IMR-90 (cell line): ENCODE data around the gene CCDC63. TPM values are rescaled to one million over a fixed set of nuclear protein-coding genes. Genes with fewer than 3 reads are reported as not detected.

Experiments
- ATAC-seq: fragments of 200-7000 bp; cut with Tn5 transposase; 2 replicates; pipeline ENCODE4 v1.9.1; 2020; ENCODE audit warnings: low read depth, mild to moderate bottlenecking, moderate library complexity
- BruUV-seq: library from RNA; stranded (reverse); fragments of 400-500 nt; replicated peaks from 2 replicates; lab custom pipeline; 2021; lab: Mats Ljungman, UMichigan
- CTCF ChIA-PET: fragments of 300-600 bp; formaldehyde crosslinking; extraction: SDS; loops from one replicate; lab custom pipeline; 2021; ENCODE audit warnings: antibody characterized with exemption; lab: Yijun Ruan, JAX
- POLR2A ChIA-PET: fragments of 300-600 bp; sonication (Branson Sonifier 250); formaldehyde crosslinking; loops from one replicate; lab custom pipeline; 2022; ENCODE audit warnings: antibody characterized with exemption; ENCODE audit not compliant: unreplicated experiment; lab: Charles Lee
- DNase-seq: peaks from one replicate; pipeline ENCODE4 v3.0.0; 2013
- H2AFZ ChIP-seq: replicated peaks from 2 replicates; pipeline ENCODE3; 2013; ENCODE audit warnings: low read length, mild to moderate bottlenecking; ENCODE audit not compliant: poor library complexity
- H2AK5ac ChIP-seq: 2 replicates; pipeline ENCODE4 v1.6.1; 2013; ENCODE audit warnings: low read depth, low read length, inconsistent platforms
- H2AK9ac ChIP-seq: replicated peaks from 2 replicates; pipeline ENCODE3; 2013; ENCODE audit warnings: mild to moderate bottlenecking, low read depth, low read length, moderate library complexity; ENCODE audit not compliant: poor library complexity
- H2BK120ac ChIP-seq: 2 replicates; pipeline ENCODE4 v1.6.1; 2013; ENCODE audit warnings: low read depth, low read length, inconsistent platforms
- H2BK15ac ChIP-seq: 3 replicates; pipeline ENCODE4 v1.6.1; 2013; ENCODE audit warnings: low read depth, low read length, inconsistent platforms
- H2BK20ac ChIP-seq: 2 replicates; pipeline ENCODE4 v1.6.1; 2013; ENCODE audit warnings: low read depth, mild to moderate bottlenecking, inconsistent platforms, low read length, moderate library complexity
- H2BK5ac ChIP-seq: 2 replicates; pipeline ENCODE4 v1.6.1; 2013; ENCODE audit warnings: mild to moderate bottlenecking, low read depth, low read length, inconsistent platforms; ENCODE audit not compliant: poor library complexity, severe bottlenecking
- H3K14ac ChIP-seq: replicated peaks from 2 replicates; pipeline ENCODE4 v1.6.1; 2013; ENCODE audit warnings: low read depth, low read length, inconsistent platforms
- H3K18ac ChIP-seq: 2 replicates; pipeline ENCODE4 v1.6.1; 2013; ENCODE audit warnings: low read depth, low read length, control low read depth
- H3K23ac ChIP-seq: 2 replicates; pipeline ENCODE4 v1.6.1; 2013; ENCODE audit warnings: low read depth, low read length, inconsistent platforms
- H3K27ac ChIP-seq: 2 replicates; pipeline ENCODE4 v1.5.1; 2013; ENCODE audit warnings: mild to moderate bottlenecking, control low read depth, low read length; ENCODE audit not compliant: insufficient read depth
- H3K27me3 ChIP-seq: 2 replicates; pipeline ENCODE4 v1.6.1; 2013; ENCODE audit warnings: low read length; ENCODE audit not compliant: control insufficient read depth, insufficient read depth
- H3K36me3 ChIP-seq: 2 replicates; pipeline ENCODE4 v1.6.1; 2013; ENCODE audit warnings: low read length, mixed read lengths; ENCODE audit not compliant: control insufficient read depth, insufficient read depth
- H3K4ac ChIP-seq: 2 replicates; pipeline ENCODE4 v1.6.1; 2013; ENCODE audit warnings: low read depth, low read length, inconsistent platforms
- H3K4me1 ChIP-seq: 2 replicates; pipeline ENCODE4 v1.6.1; 2013; ENCODE audit warnings: low read length, mixed read lengths; ENCODE audit not compliant: control insufficient read depth, insufficient read depth
- H3K4me2 ChIP-seq: 2 replicates; pipeline ENCODE4 v1.6.1; 2013; ENCODE audit warnings: low read depth, mild to moderate bottlenecking, control low read depth, low read length, moderate library complexity
- H3K4me3 ChIP-seq: 2 replicates; pipeline ENCODE4 v1.5.1; 2013; ENCODE audit warnings: low read depth, mild to moderate bottlenecking, control low read depth, low read length, moderate library complexity; ENCODE audit not compliant: insufficient read depth
- H3K56ac ChIP-seq: 2 replicates; pipeline ENCODE4 v1.6.1; 2013; ENCODE audit warnings: low read length, inconsistent platforms; ENCODE audit not compliant: insufficient read depth; ENCODE audit errors: extremely low read depth
- H3K79me1 ChIP-seq, 2 experiments: 2 replicates each; pipeline ENCODE4 v1.6.1; 2013; ENCODE audit warnings: low read length in 2 of 2, inconsistent platforms in 1 of 2, low read depth in 1 of 2
- H3K9ac ChIP-seq: 2 replicates; pipeline ENCODE4 v1.6.1; 2013; ENCODE audit warnings: low read depth, low read length, control low read depth
- H3K9me1 ChIP-seq: 2 replicates; pipeline ENCODE4 v1.6.1; 2013; ENCODE audit warnings: low read length, inconsistent platforms; ENCODE audit not compliant: insufficient read depth
- H3K9me3 ChIP-seq: 2 replicates; pipeline ENCODE4 v1.6.1; 2013; ENCODE audit warnings: low read length; ENCODE audit not compliant: control insufficient read depth, insufficient read depth
- H4K20me1 ChIP-seq: 2 replicates; pipeline ENCODE4 v1.6.1; 2013; ENCODE audit warnings: low read length, inconsistent platforms; ENCODE audit not compliant: insufficient read depth
- H4K5ac ChIP-seq: 2 replicates; pipeline ENCODE4 v1.6.1; 2013; ENCODE audit warnings: mild to moderate bottlenecking, low read depth, low read length, control low read depth
- H4K8ac ChIP-seq, 2 experiments: 2 replicates each; pipeline ENCODE4 v1.6.1; 2013; ENCODE audit warnings: low read depth in 2 of 2, low read length in 2 of 2, control low read depth in 1 of 2, inconsistent platforms in 1 of 2
- H4K91ac ChIP-seq: 2 replicates; pipeline ENCODE4 v1.6.1; 2013; ENCODE audit warnings: low read depth, low read length, inconsistent platforms; ENCODE audit not compliant: insufficient read depth
- CEBPB ChIP-seq: IDR thresholded peaks from 2 replicates; pipeline ENCODE4 v1.6.1; 2012; ENCODE audit warnings: low read depth, low read length, improper control_type of control experiment
- CTCF ChIP-seq: conservative IDR thresholded peaks from 2 replicates; pipeline ENCODE4 v1.5.1; 2012; ENCODE audit warnings: mild to moderate bottlenecking, low read depth, low read length, improper control_type of control experiment
- ELK1 ChIP-seq: fragments of 150-350 bp; IDR thresholded peaks from 2 replicates; pipeline ENCODE4 v1.6.1; 2016; ENCODE audit warnings: low read depth, mild to moderate bottlenecking, low read length, moderate library complexity, borderline replicate concordance
- MAFK ChIP-seq: IDR thresholded peaks from 2 replicates; pipeline ENCODE4 v1.6.1; 2012; ENCODE audit warnings: low read depth, low read length, improper control_type of control experiment
- MAZ ChIP-seq: IDR thresholded peaks from 2 replicates; pipeline ENCODE4 v1.6.1; 2012; ENCODE audit warnings: low read depth, mild to moderate bottlenecking, low read length, improper control_type of control experiment, moderate library complexity, borderline replicate concordance
- RCOR1 ChIP-seq: IDR thresholded peaks from 2 replicates; pipeline ENCODE4 v1.6.1; 2012; ENCODE audit warnings: mild to moderate bottlenecking, low read length, improper control_type of control experiment; ENCODE audit not compliant: insufficient replicate concordance
- WGBS, 2 experiments: methylation state at CpG; one replicate each; pipeline versions ENCODE4 v1.1.5 to v1.1.7; 2013; ENCODE audit warnings: missing lambda C conversion rate in 2 of 2; ENCODE audit not compliant: insufficient read length in 1 of 2; ENCODE audit errors: extremely low coverage in 2 of 2; 5-methylcytosine and 5-hydroxymethylcytosine counted together
- dilution Hi-C: fragments of 300-500 bp; cut with HindIII; formaldehyde crosslinking; loops from one replicate; pipeline ENCODE4 v1.14.3; 2018; ENCODE audit warnings: low sequenced_read_pairs; ENCODE audit not compliant: unreplicated experiment
- in situ Hi-C: fragments of 300-500 bp; cut with MboI; formaldehyde crosslinking; loops from 3 replicates; pipeline ENCODE4 v1.14.3; 2019; ENCODE audit warnings: low sequenced_read_pairs, inconsistent platforms, mixed read lengths
- intact Hi-C: fragments of 100-400 bp; cut with micrococcal nuclease; formaldehyde crosslinking; loops from 2 replicates; pipeline ENCODE4 v1.10.0; 2022
- polyA plus RNA-seq, 3 experiments: library from polyadenylated mRNA; depleted of rRNA; stranded (reverse); fragments of >200 nt; gene quantifications; 2 replicates each; pipeline ENCODE4 v1.2.3, GENCODE V29; 2012; ENCODE audit warnings: low replicate concordance in 1 of 3
- total RNA-seq: library from RNA; depleted of rRNA; stranded (reverse); fragments of >200 nt; gene quantifications from 2 replicates; pipeline ENCODE4 v1.2.3, GENCODE V29; 2012
- TF ChIP-seq, protein P1 (sequence below): fragments of 150-350 bp; IDR thresholded peaks from 2 replicates; pipeline ENCODE4 v1.6.1; 2017; ENCODE audit warnings: mild to moderate bottlenecking, antibody characterized with exemption, low read length, low read depth

CCDC63 gene
- total and polyA plus RNA-seq, 2 of the 4 experiments (the other 2 are of a cell fraction), result not detected

DNA sequence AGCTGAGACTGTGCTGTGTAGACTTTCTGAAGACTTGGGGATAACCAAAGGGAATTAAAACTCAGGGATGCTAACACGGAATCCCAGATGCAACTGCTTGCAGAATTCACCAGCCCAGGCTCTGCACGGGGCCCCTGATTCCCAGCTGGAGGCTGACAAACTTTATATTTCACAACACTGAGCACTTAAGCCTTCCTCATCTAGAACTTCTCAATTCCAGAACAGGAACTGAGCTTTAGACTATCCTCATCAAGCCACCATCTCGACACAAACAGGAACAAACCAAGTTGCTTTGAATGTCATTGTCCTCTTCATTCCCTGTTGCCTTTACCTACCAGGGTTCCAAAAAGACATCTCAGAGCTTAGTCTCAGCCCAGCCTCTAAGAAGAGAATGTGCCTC lies 22.2 kb downstream of the CCDC63 start:
- intact Hi-C loops, result no loop called here

More for the DNA sequence above, 22.2 kb downstream of the CCDC63 start:
- Histone ChIP-seq H3K18ac (no peak overlapping the region), H3K9me3 (no peaks in the 10 kb centered on the region), H4K5ac (no peak overlapping the region), H3K4me3 (no peak overlapping the region), H3K4me2 (no peak overlapping the region), H4K8ac (no peak overlapping the region), H3K27ac (no peak overlapping the region), H2BK20ac (no peak overlapping the region), H3K56ac (no peak overlapping the region), H3K27me3 (no peaks in the 10 kb centered on the region), H2AK5ac (no peak overlapping the region), H4K91ac (no peak overlapping the region), H3K79me1 (no peaks in the 10 kb centered on the region), H2BK15ac (no peak overlapping the region), H3K9ac (no peak overlapping the region), H4K20me1 (no peaks in the 10 kb centered on the region), H2BK120ac (no peak overlapping the region), H3K4me1 (no peaks in the 10 kb centered on the region), H3K14ac (no peak overlapping the region), H2AK9ac (no peak overlapping the region), H3K9me1 (no peaks in the 10 kb centered on the region), H3K36me3 (no peaks in the 10 kb centered on the region), H3K23ac (no peak overlapping the region), H3K4ac (no peak overlapping the region), H2AFZ (no peak overlapping the region), H2BK5ac (no peak overlapping the region)
- BruUV-seq, result no TSS peak
- ATAC-seq, result no peak
- TF ChIP-seq MAZ (no peak), MAFK (no peak), ELK1 (no peak), CEBPB (no peak), RCOR1 (no peak), CTCF (no peak)
- TF ChIP-seq, protein P1, sequence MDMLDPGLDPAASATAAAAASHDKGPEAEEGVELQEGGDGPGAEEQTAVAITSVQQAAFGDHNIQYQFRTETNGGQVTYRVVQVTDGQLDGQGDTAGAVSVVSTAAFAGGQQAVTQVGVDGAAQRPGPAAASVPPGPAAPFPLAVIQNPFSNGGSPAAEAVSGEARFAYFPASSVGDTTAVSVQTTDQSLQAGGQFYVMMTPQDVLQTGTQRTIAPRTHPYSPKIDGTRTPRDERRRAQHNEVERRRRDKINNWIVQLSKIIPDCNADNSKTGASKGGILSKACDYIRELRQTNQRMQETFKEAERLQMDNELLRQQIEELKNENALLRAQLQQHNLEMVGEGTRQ, result no peak
- 60% methylated on average over 1 of the region's 3 CpGs; no CpG with 5 or more reads in 1 of the 2 experiments for WGBS, 2 experiments
- ChIA-PET POLR2A (no interaction called here), CTCF (interaction anchor here (1.9 kb wide), 1 partner anchor 19 kb away, joined by 4 read pairs; no protein-coding TSS in a partner anchor)
- no peak for DNase-seq
- in situ Hi-C loops, result no loop called here
- dilution Hi-C loops, result no loop called here
